Fibroblast of skin of abdomen (primary cell): ENCODE measurements around the gene DPH1.
A peak's percentile ranks its signal among the peaks of the same experiment; 100 is the strongest.

ENCODE experiments used
- DNase-seq: peaks from one replicate; pipeline ENCODE4 v3.0.0-alpha.2; 2013

The DPH1 gene

GRCh38 chr17:2082003-2082781, 52.2 kb downstream of the DPH1 start:
- peak; percentile 57 for DNase-seq

DNA sequence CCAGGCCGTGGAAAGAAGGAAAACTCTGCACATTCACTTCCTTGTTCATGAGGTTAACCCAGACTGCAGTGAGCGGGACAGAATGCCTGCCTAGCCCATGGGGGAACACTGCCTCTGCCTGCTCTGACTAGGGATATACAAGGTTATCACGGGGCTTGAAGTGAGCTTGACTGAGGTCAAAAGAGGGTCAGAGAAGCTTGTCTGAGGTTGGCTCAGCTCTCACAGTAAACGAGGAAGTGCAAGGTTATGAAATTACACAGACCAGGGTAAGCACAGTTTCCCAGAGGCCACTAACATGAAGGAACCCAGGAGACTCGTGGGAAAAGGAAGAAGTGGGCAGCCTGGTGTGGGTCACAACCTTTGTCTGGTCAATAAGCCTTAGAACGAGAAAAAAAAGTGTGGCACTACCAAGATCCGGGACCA, 53.7 kb downstream of the DPH1 start:
- DNase-seq, result no peak

- no peak for DNase-seq
Observed at GRCh38 chr17:2084036-2084765, 54.2 kb downstream of the DPH1 start.

DNA sequence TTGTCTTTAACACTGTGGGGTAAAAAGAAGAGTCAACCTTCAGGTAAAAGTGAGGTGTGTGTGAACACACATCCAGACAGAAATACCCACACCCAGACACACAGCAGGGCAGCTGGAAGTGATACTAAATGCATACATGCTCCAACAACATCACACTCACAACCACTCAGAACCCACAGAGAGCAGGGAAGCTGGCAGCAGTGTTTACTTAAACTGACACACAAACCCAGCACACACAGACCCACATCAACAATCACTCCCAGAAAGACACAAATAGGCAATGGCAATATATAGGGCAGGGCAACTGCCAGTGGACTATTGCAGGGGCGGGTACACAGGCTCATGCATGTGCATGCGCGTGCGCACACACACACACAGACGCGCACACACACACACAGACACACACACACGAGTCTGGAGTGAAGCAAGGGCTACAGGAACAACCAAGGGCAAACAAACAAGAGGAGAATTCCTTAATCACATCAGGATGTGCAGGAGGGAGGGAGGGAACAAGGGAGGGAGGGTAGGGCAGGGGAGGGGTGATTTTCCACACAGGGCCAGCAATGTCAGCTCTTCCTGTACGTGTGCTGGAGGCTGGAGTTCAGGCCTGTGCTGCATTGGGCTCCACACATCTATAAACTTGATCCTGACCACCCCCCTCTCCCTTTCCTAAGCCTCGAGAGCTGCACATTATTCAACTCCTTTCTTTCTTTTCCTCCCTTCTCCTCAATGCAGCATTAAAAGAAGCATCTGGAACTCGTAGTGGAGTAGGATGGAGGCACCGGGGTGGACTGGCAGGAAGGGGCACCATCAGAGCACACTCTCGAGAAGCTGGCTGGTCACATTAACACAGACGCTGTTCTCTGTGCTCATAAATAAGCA, 55.1 kb downstream of the DPH1 start:
- DNase-seq, result peak; percentile 93

DNA sequence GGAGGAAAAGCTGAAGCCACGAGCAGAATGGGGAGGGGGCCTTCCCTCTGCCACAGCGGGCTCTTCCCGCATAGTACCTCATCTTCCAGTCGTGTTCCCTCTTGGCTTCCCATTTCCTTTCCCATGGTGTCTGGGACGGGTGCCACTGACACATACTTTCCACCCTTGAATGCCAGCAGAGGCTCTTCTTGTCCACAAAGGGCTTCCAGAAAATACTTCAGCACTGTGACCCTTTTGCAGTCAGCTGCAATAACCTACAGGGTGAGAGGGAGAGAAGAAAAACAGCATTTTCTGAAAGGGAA, 55.6 kb downstream of the DPH1 start:
- DNase-seq, result peak; percentile 63

- DNase-seq, result no peak
Observed at GRCh38 chr17:2086306-2086705, 56.4 kb downstream of the DPH1 start.

DNA sequence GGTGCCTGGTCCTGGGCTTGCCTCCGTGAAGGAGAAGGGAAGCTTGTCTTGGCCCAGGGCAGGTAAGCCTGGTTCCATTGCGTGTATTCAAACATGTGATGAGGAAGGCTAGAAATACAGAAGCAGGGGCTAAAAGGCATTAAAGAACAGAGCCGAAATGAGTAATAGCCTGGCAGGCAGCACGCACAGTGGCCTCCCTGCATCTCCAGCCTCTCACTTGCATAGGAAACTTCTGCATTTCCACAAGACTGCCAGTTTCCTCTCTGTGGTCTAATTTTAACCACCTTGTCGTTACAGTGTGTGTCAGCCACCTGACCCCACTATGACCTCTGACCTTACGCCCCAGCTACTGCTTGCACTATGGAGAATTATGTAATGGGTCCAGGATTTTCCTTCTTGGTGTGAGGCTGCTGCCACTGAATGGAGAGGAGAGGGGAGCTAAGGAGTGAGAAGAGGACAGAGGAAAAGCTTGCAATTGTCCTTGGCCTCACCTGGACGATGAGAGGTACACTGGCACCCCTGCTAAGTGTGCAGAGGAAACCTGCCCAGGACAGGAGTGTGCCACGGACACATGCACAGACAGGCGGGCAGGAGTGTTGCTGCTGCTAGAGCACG, 57.8 kb downstream of the DPH1 start:
- no peak for DNase-seq

DNA sequence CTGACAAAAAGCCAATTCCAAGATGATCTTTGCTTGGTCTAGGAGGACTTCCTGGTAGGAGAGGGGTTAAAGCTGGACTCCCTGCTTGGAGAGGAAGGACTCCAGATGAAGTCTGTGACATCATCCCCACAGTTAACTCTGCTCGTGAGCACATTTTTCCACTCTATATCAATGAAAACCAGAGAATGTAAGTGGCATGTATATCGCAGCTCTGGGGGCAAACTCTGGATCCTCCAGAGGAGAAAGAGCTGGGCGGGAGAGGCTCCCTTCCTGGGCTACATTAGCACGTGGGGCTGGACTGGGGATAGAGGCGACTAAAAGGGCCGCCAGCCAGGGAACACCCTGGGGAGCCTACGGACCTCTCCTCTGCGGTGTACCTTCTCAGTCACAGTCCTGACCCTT, 59.1 kb downstream of the DPH1 start:
- peak; percentile 79 for DNase-seq

DNA sequence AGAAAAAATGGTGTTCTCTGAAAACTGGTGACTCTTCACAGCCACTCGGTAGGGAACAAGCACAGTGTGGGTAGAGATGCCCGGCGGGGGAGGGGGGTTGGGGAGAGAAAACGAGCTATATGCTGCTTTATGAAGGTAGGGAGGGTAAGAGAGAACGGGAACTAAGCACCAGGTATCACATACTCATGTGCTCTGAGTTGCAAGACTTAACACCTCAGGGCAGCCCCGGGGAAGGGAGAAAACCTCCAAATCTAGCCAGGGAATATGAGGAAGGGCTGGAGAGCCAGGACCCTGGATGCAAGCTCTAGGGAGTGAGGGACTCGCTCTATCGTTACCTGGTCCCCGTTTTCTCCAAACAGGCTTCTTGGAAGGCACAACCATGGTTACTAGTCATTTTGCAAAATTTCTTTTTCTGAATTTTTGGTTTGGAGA, 60.3 kb downstream of the DPH1 start:
- no peak for DNase-seq

DNA sequence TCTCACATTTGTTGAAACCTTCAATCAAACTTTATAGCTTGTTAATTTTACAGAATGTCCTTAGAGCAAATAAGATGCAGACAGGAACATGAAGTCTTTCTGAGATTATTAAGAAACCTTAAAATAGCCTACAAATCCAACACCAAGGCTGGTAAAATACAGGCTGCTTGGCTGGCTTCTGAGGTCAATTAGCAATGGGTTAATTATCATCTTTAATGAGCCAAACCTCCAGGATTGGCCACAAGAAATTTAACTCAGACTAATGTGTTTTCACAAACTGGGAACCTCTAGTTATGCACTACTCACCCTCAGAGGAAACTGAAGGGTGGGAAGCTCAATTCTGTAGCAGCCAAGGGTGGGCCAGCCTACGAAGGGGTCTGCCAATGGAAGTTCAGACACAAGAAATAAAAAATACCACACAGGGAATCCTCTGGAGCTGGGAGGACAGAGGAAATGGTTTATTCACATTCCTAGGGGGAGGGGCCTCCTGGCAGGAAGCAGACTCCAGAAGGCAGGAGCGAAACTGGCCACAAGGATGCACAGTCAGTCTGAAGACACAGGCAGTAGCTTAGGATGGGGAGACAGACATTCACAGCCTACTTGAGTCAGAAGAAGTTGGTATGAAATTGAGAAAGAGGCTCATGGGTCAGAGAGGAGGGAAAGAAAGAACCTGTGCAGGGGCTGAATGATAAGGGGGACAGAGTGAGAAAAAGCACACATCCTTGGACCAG, 61.0 kb downstream of the DPH1 start:
- peak; percentile 98 for DNase-seq

- no peak for DNase-seq
Observed at GRCh38 chr17:2092253-2092652, 62.3 kb downstream of the DPH1 start.

DNA sequence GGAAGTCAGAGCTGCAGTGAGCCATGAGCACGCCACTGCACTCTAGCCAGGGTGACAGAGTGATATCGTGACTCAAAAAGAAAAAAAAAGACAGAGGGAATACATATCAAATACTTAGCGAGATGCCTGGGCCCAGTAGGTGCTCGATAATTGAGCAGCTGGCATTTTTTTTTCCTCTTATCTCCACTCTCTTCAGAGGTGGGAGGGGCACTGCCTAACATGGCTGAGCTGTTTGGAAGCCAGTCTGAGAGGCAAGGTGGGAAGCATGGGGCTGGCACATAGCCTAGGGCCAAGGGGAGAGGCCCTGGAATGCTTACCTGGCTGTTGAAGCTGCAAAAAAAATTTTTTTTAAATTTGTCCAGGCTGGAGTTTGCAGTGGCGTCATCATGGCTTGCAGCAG, 63.4 kb downstream of the DPH1 start:
- no peak for DNase-seq
